Iris pigment epithelial cell (primary cell): ENCODE data around the gene PDZD2.
A peak's percentile ranks its signal among the peaks of the same experiment; 100 is the strongest.

Source experiments
- DNase-seq: peaks from one replicate; pipeline ENCODE4 v3.0.0-alpha.2; 2011; ENCODE audit warnings: low read depth

The PDZD2 gene

DNA sequence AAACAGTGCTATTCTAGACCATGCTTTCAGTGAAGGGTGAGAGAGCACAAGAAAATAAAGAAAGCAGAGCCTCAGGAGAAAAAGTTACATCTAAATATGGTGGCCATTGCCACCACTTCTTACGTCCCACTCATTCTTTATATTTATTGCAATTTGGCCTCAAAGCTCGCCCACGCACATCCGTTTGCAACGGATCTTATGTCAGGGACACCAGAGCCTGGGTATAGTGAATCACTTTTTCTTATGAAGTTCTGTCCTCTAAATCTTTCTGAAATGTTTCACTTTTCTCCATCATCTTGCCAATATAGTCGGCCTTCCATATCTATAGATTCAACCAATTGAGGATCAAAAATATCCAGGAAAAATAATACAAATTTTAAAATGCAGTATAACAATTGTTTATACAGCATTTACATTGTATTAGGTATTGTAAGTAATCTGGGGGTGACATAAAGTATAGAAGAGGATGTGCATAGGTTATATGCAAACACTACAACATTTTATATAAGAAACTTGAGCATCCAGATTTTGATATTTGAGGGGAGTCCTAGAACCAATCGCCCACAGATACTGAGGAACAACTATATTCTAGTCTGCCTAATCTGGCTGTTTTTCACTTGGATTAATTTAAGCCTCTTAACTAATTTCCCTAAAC lies 500.0 kb downstream of the PDZD2 start:
- DNase-seq: peak; percentile 59

- peak; percentile 32 for DNase-seq
Observed at GRCh38 chr5:32143617-32144377, 504.9 kb downstream of the PDZD2 start.

- DNase-seq: no peak
Observed at GRCh38 chr5:32144378-32145207, 505.7 kb downstream of the PDZD2 start.

GRCh38 chr5:32145378-32145777 lies 506.4 kb downstream of the PDZD2 start:
- no peak for DNase-seq

DNA sequence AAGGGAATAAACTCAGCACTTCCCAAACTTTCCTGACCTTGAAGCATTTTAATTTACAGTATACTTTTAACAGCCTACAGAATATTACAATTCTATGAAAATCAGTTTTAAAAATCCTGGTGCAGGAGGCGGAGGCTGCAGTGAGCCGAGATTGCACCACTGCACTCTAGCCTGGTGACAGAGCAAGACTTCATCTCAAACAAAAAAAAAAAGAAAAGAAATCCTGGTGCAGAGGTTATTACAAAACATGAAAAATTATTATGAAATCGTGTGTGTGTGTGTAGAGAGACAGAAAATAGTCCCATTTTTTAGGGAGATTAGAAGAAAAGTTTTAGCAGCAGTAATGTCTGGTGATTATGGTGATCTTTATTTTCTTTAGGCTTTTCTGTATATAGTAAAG lies 508.3 kb downstream of the PDZD2 start:
- no peak for DNase-seq

GRCh38 chr5:32147959-32148358 lies 509.0 kb downstream of the PDZD2 start:
- no peak for DNase-seq

DNA sequence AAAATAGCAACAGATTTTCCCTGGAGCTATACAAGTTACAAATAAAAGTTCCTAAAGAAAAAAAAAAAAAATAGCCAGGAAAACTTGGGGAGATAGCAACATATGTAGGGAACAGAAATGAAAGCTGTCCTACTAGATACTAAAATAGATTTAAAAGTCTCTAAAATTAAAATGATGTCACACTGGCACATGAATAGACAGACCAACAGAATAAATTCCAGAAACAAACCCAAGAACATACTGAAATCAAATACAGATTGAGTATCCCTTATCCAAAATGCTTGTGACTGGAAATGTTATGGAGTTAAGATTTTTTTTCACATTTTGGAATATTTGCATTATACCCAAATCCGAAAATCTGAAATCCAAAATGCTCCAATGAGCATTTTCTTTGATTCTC lies 511.4 kb downstream of the PDZD2 start:
- DNase-seq: no peak

GRCh38 chr5:32151198-32151597 lies 512.3 kb downstream of the PDZD2 start:
- DNase-seq: no peak

- DNase-seq: peak; percentile 28
Observed at GRCh38 chr5:32153723-32154122, 514.8 kb downstream of the PDZD2 start.

GRCh38 chr5:32155211-32155610 lies 516.3 kb downstream of the PDZD2 start:
- no peak for DNase-seq

DNA sequence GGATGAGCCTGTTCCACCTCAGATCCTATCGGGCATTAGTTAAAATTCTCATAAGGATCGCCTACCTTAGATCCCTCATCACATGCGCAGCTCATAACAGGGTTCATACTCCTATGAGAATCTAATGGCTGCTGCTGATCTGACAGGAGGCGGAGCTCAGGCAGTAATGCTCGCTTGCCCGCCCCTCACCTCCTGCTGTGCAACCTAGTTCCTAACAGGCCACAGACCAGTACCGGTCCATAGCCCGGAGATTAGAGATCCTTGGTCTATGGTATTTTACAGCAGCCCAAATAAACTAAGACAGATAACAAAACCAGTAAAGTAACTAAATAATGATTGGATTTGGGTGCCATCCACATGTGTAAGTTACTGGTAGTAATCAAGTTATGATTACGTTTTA lies 517.7 kb downstream of the PDZD2 start:
- no peak for DNase-seq

- DNase-seq: no peak
Observed at GRCh38 chr5:32157078-32157477, 518.1 kb downstream of the PDZD2 start.

DNA sequence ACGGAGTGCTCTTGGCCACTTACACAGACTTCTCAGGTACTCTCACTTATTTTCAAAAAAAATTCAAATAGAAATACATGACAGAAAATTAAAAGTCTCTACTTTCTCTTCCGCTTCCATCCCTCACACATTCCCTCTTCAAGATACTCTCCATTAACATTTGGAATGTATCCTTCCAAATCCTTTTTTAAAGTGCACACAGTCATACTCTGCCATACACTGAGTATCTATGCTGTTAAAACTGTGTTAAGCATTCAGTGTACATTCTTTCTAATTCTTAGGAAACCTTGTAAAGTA lies 519.7 kb downstream of the PDZD2 start:
- no peak for DNase-seq

DNA sequence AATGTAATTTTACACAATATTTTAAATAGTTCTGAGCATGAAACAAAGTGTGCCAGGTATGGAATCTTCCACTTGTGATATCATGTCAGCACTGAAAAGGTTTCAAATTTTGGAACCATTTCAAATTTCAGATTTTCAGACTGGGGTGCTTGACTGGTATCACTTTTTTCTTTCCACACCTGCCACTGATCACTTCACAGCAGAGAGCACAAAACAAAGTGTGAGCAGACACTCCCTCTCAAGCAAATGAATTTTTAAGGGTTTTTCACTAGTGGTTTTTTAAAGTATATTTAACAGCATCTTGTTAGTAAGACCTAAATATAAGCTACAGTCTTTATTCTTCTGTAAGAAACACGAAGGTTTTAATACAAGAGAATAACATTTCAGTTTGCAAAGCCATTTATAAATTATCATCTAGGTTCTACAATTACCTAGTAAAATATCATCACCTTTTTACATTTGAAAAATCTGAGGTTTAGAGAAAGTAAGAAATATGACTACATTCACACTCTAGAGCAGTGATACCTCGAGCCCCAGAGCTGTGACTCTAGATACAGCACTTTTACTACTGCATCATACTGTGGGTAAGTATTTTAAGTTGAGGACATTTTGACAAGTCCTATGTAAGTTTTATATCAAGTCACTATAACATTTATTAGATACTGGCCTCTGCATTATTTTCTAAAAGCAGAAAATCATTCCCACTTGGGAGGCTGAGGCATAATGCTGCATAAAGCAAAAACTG lies 520.6 kb downstream of the PDZD2 start:
- DNase-seq: no peak

- no peak for DNase-seq
Observed at GRCh38 chr5:32160228-32160627, 521.3 kb downstream of the PDZD2 start.
